Central memory CD8-positive, alpha-beta T cell (primary cell): ENCODE measurements around the gene MYL12B.
A peak's percentile ranks its signal among the peaks of the same experiment; 100 is the strongest.

Experiments
- ATAC-seq: fragments of 150-1000 bp; cut with Tn5 transposase; replicated peaks from 2 replicates; pipeline ENCODE4 v1.10.0; 2022; ENCODE audit warnings: mild to moderate bottlenecking, moderate FRiP score, moderate number of reproducible peaks; ENCODE audit not compliant: poor library complexity, severe bottlenecking; ENCODE audit errors: extremely low read depth
- DNase-seq, 2 donors: peaks; one replicate each; pipeline ENCODE4 v3.0.0; 2021; ENCODE audit warnings: low spot score in 2 of 2
- H3K27ac Mint-ChIP-seq: one replicate; pipeline ENCODE4 v1.8.0; 2022; ENCODE audit warnings: low read depth, mild to moderate bottlenecking, moderate library complexity, mixed read lengths
- H3K27me3 Mint-ChIP-seq: one replicate; pipeline ENCODE4 v1.8.0; 2022; ENCODE audit warnings: mixed read lengths
- H3K36me3 Mint-ChIP-seq: one replicate; pipeline ENCODE4 v1.8.0; 2022; ENCODE audit warnings: mild to moderate bottlenecking, moderate library complexity, mixed read lengths; ENCODE audit not compliant: insufficient read depth
- H3K4me1 Mint-ChIP-seq: one replicate; pipeline ENCODE4 v1.8.0; 2022; ENCODE audit warnings: mixed read lengths
- H3K4me3 Mint-ChIP-seq: one replicate; pipeline ENCODE4 v1.8.0; 2022; ENCODE audit warnings: mild to moderate bottlenecking, moderate library complexity, mixed read lengths
- H3K9me3 Mint-ChIP-seq: one replicate; pipeline ENCODE4 v1.8.0; 2022; ENCODE audit warnings: mixed read lengths

The MYL12B gene

GRCh38 chr18:3223356-3223755 is 38.6 kb upstream of the MYL12B start:
- H3K36me3 Mint-ChIP-seq = no peaks in the 10 kb centered on the region
- ATAC-seq = no peak

GRCh38 chr18:3224223-3224622 is 37.7 kb upstream of the MYL12B start:
- no peak for DNase-seq
- no peaks in the 10 kb centered on the region for H3K9me3 Mint-ChIP-seq
- H3K27me3 Mint-ChIP-seq = no peaks in the 10 kb centered on the region
- H3K4me1 Mint-ChIP-seq = no peaks in the 10 kb centered on the region
- no peak for ATAC-seq
- H3K36me3 Mint-ChIP-seq = no peaks in the 10 kb centered on the region
- H3K4me3 Mint-ChIP-seq = no peak overlapping the region
- H3K27ac Mint-ChIP-seq = no peak overlapping the region

More at GRCh38 chr18:3223356-3223755, 38.6 kb upstream of the MYL12B start:
- Mint-ChIP-seq H3K4me3 (no peak overlapping the region), H3K27ac (no peak overlapping the region), H3K27me3 (no peaks in the 10 kb centered on the region), H3K4me1 (no peaks in the 10 kb centered on the region), H3K9me3 (no peaks in the 10 kb centered on the region)
- DNase-seq = no peak

DNA sequence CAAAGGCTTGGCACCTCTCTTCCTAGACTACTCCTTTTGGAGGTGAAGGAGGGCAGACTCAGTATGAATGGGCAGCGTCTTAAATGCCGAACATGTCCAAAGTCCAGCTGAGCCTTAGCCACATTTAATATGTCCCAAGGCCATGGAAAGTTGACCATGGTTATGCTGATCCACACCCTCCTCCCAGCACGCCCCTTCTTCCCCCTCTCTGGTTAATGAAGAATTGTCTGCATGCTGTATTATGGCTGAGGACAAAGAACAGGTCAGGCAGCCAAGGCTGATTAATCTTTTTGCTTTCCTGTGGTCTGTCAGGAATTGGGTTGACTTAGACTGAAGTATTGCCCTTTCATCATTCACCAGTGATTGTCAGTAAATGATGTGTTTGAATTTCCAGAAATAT is 36.3 kb upstream of the MYL12B start:
- Mint-ChIP-seq H3K27me3 (no peaks in the 10 kb centered on the region), H3K4me1 (no peaks in the 10 kb centered on the region), H3K36me3 (no peaks in the 10 kb centered on the region), H3K27ac (no peak overlapping the region), H3K9me3 (no peaks in the 10 kb centered on the region), H3K4me3 (no peak overlapping the region)
- no peak for DNase-seq
- ATAC-seq = no peak

DNA sequence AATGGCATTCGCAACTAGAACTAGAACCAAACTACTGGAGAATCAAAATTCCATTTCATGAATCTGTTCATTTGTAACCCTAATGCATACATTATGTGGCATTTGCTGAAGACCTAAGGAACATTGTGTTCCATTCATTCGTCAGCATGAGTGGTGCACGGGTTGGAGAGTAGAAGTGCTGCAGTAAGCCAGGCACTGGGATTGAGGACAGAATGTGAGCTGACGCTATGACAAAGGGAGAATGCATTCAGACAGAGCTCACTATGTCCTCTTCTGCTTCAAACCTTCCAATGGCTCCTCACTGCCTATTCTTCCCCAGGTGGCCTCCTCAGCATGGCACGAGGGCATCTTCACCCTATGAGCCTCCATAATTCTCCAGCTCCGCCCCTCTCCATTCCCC is 35.9 kb upstream of the MYL12B start:
- ATAC-seq = no peak
- Mint-ChIP-seq H3K9me3 (no peaks in the 10 kb centered on the region), H3K27me3 (no peaks in the 10 kb centered on the region), H3K36me3 (no peaks in the 10 kb centered on the region), H3K4me1 (no peaks in the 10 kb centered on the region), H3K27ac (no peak overlapping the region), H3K4me3 (no peak overlapping the region)
- no peak for DNase-seq

DNA sequence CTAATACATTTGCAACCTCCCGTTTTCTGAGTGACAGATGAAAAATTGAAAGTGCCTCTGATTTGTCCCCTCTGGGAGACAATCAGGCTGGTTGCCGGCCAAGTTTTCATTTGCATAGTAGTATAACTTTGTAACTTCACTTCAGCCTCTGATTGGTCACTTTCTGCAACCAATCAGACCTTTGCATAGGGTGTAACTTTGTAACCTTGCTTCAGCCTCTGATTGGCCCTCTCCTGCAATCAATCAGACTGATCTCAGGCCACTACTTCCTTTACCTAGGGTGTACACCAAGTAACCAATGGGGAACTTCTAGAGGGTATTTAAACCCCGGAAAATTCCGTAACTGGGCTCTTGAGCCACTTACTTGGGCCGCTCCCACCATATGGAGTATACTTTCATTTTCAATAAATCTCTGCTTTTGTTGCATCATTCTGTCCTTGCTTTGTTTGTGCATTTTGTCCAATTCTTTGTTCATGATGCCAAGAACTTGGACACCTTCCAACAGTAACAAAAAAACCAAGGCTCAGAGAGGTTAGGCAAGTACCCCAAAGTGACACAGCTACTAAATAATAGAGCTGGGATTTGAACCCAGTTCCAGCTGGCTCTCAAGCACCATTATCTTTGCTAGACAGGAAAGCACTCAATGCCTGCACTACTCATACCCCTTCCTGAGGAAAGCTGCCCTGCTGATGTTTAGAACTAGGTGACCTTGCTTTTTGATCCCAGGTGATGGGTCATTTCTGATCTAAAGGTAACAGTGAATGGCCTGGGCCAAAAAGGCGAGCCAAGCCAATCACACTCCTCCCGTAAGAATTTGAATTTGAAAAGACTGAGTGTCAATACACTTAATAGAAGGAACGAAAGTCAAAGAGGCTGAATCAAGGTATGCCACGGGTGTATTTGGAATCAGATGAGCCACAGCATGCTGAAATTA is 31.3 kb upstream of the MYL12B start:
- Mint-ChIP-seq H3K4me3 (no peak overlapping the region), H3K27ac (no peak overlapping the region), H3K36me3 (no peaks in the 10 kb centered on the region), H3K9me3 (no peaks in the 10 kb centered on the region), H3K4me1 (no peaks in the 10 kb centered on the region), H3K27me3 (no peaks in the 10 kb centered on the region)
- DNase-seq (no peak), ATAC-seq (no peak)

DNA sequence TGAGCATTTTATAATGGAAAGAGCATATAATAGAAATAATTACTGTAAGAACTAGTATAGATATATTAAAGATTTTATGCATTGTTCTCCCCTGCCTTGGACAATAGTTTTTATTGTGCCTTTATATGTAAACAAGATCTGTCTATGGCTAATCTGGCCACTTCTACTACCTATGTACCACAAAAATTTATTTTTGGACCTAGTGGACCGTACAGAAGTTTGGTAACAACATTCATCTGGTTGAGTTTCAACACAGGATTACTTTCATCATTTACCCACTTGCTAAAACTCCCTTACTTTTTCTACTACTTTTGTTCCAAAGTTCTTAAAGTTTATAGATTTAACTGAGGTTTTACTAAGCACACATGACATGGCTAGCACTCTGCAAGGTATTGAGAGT is 28.9 kb upstream of the MYL12B start:
- Mint-ChIP-seq H3K9me3 (no peaks in the 10 kb centered on the region), H3K27ac (no peak overlapping the region), H3K27me3 (no peaks in the 10 kb centered on the region), H3K4me3 (no peak overlapping the region), H3K4me1 (no peaks in the 10 kb centered on the region), H3K36me3 (no peaks in the 10 kb centered on the region)
- ATAC-seq (no peak), DNase-seq (no peak)

GRCh38 chr18:3233433-3234168 is 28.3 kb upstream of the MYL12B start:
- Mint-ChIP-seq H3K4me3 (no peak overlapping the region), H3K27me3 (no peaks in the 10 kb centered on the region), H3K36me3 (no peaks in the 10 kb centered on the region), H3K9me3 (no peaks in the 10 kb centered on the region), H3K4me1 (no peaks in the 10 kb centered on the region), H3K27ac (no peak overlapping the region)
- no peak for DNase-seq
- ATAC-seq = no peak

- ATAC-seq (no peak), DNase-seq (no peak)
- no peaks in the 10 kb centered on the region for H3K36me3 Mint-ChIP-seq
- H3K4me1 Mint-ChIP-seq = no peaks in the 10 kb centered on the region
- H3K4me3 Mint-ChIP-seq = no peak overlapping the region
- no peaks in the 10 kb centered on the region for H3K27me3 Mint-ChIP-seq
- no peak overlapping the region for H3K27ac Mint-ChIP-seq
- H3K9me3 Mint-ChIP-seq = no peaks in the 10 kb centered on the region
Measured at GRCh38 chr18:3234457-3234856, 27.5 kb upstream of the MYL12B start.

GRCh38 chr18:3235846-3236245 is 26.1 kb upstream of the MYL12B start:
- Mint-ChIP-seq H3K27ac (no peak overlapping the region), H3K36me3 (no peaks in the 10 kb centered on the region), H3K9me3 (no peaks in the 10 kb centered on the region), H3K4me1 (no peaks in the 10 kb centered on the region), H3K27me3 (no peaks in the 10 kb centered on the region), H3K4me3 (no peak overlapping the region)
- no peak for DNase-seq
- no peak for ATAC-seq

- Mint-ChIP-seq H3K4me1 (no peaks in the 10 kb centered on the region), H3K27ac (no peak overlapping the region), H3K36me3 (no peaks in the 10 kb centered on the region), H3K4me3 (no peak overlapping the region), H3K27me3 (no peaks in the 10 kb centered on the region), H3K9me3 (no peaks in the 10 kb centered on the region)
- no peak for ATAC-seq
- no peak for DNase-seq
Measured at GRCh38 chr18:3236470-3236869, 25.5 kb upstream of the MYL12B start.

DNA sequence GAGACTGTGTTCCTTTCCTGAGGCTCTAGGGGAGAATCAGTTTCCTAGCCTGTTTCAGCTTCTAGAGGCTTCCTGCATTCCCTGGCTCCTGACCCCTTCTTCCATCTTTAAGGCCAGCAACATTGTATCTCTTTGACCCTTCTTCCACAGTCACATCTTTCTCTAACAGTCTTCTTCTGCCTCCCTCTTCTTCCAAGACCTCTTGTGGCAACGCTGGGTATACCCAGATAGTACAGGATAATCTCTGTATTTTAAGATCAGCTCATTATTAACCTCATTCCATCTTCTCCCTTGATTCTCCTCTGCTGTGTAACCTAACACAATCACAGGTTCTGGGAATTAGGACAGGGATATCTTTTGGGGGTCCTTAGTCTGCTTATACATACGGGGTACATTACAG is 23.2 kb upstream of the MYL12B start:
- H3K9me3 Mint-ChIP-seq = no peaks in the 10 kb centered on the region
- no peak for ATAC-seq
- H3K27me3 Mint-ChIP-seq = no peaks in the 10 kb centered on the region
- no peak for DNase-seq
- H3K4me1 Mint-ChIP-seq = no peaks in the 10 kb centered on the region
- no peak overlapping the region for H3K4me3 Mint-ChIP-seq
- no peaks in the 10 kb centered on the region for H3K36me3 Mint-ChIP-seq
- H3K27ac Mint-ChIP-seq = peak overlapping the region; percentile 6

DNA sequence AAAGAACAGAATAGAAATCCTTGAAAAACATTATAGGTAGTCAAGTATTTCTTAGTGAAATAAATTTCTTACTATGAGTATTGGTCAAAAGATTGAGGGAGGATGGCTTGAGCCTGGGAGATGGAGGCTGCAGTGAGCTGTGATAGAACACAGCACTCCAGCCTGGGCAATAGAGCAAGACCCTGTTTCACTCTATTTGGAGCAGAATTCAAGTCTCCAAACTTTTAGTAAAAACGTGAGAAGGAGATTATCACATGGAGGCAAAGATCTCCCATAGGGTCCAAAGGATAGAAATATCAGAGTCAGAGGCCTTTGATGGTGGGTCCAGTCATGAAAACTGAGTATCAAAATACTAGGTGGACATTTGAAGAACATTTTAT is 16.8 kb upstream of the MYL12B start:
- Mint-ChIP-seq H3K27me3 (no peaks in the 10 kb centered on the region), H3K36me3 (peaks cover 32% of the 10 kb centered on the region), H3K4me1 (peaks cover 32% of the 10 kb centered on the region)

More for the DNA sequence above, 16.8 kb upstream of the MYL12B start:
- no peak for DNase-seq
- no peaks in the 10 kb centered on the region for H3K9me3 Mint-ChIP-seq
- no peak for ATAC-seq
- H3K4me3 Mint-ChIP-seq = peak overlapping the region; percentile 87
- peak overlapping the region; percentile 67 for H3K27ac Mint-ChIP-seq
